NCI-H146 treated with DMSO at 0.1 percent for 48 hours (cell line): ENCODE measurements around the gene CD46.

Experiments used
- DNase-seq: peaks from one replicate; lab custom pipeline; 2025; ENCODE audit not compliant: unreplicated experiment; lab: John Stamatoyannopoulos, UW

The CD46 gene

DNA sequence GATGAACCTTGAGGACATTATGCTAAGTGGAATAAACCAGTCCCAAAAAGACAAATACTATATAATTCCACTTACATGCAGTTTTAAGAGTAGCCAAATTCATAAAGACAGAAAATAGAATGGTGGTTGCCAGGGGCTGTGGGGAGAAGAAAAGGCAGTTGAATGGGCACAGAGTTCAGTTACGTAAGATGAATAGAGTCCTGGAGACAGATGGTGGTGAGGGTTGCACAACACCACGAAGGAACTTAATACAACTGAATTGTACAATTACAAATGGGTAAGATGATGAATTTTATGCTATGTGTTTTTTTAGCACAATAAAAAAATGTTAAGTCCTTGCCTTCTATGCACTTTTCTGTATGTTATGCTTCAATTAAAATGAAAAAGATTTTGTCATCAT lies 92.5 kb downstream of the CD46 start:
- DNase-seq: no peak
